ENCODE measurements around the gene KIF26B.

The KIF26B gene

DNA sequence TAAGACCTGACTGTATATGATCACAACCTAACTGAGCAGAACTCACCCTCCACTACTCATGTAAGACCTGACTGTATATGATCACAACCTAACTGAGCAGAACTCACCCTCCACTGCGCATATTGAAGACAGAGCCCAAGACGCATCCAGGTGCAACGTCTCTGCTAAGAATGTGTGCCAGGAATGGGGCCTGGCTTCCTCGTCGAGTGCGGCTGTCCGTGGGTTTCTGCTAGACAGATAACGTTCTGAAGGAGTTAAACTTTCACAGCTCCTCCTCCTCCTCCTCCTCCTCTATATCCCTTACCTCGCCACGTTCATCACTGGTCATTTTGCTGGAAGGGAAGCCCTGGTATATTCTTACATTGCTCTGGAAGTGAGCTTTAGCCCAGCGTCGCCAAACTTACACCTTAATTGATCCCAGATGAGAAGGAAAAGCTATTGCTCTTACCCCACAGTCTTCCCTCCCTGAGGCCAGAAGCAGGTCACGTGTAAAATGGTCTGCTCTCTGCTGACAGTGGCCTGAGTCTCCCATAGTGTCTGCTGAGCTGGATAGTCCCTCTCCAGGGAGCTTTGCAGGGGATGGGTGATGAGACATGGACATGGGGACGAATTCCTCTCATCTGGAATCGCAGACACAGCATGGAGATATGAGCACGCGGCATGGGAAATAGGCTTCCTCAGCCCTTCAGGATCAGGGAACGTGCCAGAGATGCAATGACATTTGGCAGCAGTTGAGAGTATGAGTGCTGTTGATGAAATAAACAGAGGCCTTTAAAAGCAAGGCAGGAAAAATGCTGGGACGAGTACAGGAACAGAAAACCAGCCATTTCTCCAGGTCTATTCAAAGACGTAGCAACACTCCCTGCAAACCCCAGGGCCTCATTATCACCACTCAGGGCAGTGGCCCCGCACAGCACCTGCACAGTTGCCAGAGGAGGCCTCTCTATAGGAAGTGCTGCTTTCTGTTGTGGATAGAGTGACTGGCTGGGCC lies 528.1 kb downstream of the KIF26B start:
- no peak for DNase-seq (ENCODE audit: low spot score)
- POLR2A ChIA-PET (ENCODE audit: low non-redundant PET): no interaction called here
- TF ChIP-seq, protein P1, sequence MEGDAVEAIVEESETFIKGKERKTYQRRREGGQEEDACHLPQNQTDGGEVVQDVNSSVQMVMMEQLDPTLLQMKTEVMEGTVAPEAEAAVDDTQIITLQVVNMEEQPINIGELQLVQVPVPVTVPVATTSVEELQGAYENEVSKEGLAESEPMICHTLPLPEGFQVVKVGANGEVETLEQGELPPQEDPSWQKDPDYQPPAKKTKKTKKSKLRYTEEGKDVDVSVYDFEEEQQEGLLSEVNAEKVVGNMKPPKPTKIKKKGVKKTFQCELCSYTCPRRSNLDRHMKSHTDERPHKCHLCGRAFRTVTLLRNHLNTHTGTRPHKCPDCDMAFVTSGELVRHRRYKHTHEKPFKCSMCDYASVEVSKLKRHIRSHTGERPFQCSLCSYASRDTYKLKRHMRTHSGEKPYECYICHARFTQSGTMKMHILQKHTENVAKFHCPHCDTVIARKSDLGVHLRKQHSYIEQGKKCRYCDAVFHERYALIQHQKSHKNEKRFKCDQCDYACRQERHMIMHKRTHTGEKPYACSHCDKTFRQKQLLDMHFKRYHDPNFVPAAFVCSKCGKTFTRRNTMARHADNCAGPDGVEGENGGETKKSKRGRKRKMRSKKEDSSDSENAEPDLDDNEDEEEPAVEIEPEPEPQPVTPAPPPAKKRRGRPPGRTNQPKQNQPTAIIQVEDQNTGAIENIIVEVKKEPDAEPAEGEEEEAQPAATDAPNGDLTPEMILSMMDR (conservative IDR thresholded peaks at IDR 0.05; ENCODE audit: low read depth): no peak
- CTCF ChIA-PET: no interaction called here
- H3K27ac ChIP-seq: no peak overlapping the region

- H3K27ac ChIP-seq: no peak overlapping the region
- ChIA-PET CTCF (interaction anchor here (1.0 kb wide), 1 partner anchor 141 kb away, joined by 6 read pairs; no protein-coding TSS in a partner anchor), POLR2A (ENCODE audit: low non-redundant PET) (no interaction called here)
- no peak for DNase-seq (ENCODE audit: low spot score)
- TF ChIP-seq, protein P1 (conservative IDR thresholded peaks at IDR 0.05; ENCODE audit: low read depth): no peak
Measured at GRCh38 chr1:245683676-245684075, 528.9 kb downstream of the KIF26B start.

DNA sequence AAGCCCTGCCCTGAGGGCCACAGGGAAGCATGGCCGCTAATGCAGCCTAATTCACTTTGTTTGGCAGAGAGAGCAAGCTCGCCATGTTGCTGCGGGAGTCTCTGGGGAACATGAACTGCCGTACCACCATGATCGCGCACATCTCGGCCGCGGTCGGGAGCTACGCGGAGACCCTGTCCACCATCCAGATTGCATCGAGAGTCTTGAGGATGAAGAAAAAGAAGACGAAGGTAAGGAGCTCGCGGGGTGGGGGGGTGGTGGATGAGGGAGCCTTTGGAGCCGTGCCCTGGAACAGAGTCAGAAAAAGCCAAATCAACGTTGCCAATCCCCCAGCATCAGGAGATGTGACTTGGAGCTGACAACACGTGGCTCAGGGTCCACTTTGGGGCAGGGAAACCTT lies 529.4 kb downstream of the KIF26B start:
- CTCF ChIA-PET: interaction anchor here (1.0 kb wide), 1 partner anchor 141 kb away, joined by 6 read pairs; no protein-coding TSS in a partner anchor
- DNase-seq (ENCODE audit: low spot score): no peak
- POLR2A ChIA-PET (ENCODE audit: low non-redundant PET): no interaction called here
- H3K27ac ChIP-seq: no peak overlapping the region
- TF ChIP-seq, protein P1 (conservative IDR thresholded peaks at IDR 0.05; ENCODE audit: low read depth): no peak

GRCh38 chr1:245684571-245684970 lies 529.8 kb downstream of the KIF26B start:
- no peak overlapping the region for H3K27ac ChIP-seq
- ChIA-PET CTCF (interaction anchor here (1.0 kb wide), 1 partner anchor 141 kb away, joined by 6 read pairs; no protein-coding TSS in a partner anchor), POLR2A (ENCODE audit: low non-redundant PET) (no interaction called here)
- DNase-seq (ENCODE audit: low spot score): no peak
- TF ChIP-seq, protein P1 (conservative IDR thresholded peaks at IDR 0.05; ENCODE audit: low read depth): no peak

DNA sequence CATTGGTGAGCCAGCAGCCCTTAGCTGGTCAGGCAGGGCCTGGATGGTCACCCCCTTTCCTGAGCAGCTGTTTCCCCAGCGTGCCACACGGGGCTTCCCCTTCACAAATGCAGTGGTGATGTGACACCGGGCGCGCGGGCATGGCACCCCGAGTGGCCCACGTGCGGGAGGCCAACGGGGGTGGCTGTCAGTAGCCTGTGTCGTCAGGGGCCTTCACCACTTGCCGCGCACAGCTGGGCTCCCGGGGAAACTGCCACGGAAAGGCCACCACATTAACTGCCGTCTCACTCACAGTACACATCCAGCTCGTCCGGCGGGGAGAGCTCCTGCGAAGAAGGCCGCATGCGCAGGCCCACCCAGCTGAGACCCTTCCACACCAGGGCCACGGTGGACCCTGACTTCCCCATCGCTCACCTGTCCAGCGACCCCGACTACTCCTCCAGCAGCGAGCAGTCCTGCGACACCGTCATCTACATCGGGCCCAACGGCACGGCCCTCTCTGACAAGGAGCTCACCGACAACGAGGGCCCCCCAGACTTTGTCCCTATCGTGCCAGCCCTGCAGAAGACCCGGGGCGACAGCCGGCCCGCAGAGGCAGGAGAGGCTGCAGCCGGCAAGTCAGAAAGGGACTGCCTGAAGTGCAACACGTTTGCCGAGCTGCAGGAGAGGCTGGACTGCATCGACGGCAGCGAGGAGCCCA lies 530.5 kb downstream of the KIF26B start:
- DNase-seq (ENCODE audit: low spot score): no peak
- ChIA-PET POLR2A (ENCODE audit: low non-redundant PET) (no interaction called here), CTCF (no interaction called here)
- no peak overlapping the region for H3K27ac ChIP-seq
- TF ChIP-seq, protein P1 (conservative IDR thresholded peaks at IDR 0.05; ENCODE audit: low read depth): no peak

DNA sequence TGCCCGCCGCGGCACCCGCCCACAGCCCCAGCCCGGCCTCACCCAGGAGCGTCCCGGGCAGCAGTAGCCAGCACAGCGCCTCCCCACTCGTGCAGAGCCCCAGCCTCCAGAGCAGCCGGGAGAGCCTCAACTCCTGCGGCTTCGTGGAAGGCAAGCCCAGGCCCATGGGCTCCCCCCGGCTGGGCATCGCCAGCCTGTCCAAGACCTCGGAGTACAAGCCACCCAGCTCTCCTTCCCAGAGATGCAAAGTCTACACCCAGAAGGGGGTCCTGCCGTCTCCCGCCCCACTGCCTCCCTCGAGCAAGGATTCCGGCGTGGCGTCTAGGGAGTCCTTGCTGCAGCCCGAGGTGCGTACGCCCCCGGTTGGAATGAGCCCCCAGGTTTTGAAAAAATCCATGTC lies 531.2 kb downstream of the KIF26B start:
- H3K27ac ChIP-seq: no peak overlapping the region
- POLR2A ChIA-PET (ENCODE audit: low non-redundant PET): no interaction called here
- TF ChIP-seq, protein P1 (conservative IDR thresholded peaks at IDR 0.05; ENCODE audit: low read depth): no peak
- CTCF ChIA-PET: no interaction called here
- DNase-seq (ENCODE audit: low spot score): no peak
